K562 (cell line): ENCODE measurements around the gene HTRA3. TPM values are rescaled to one million over a fixed set of nuclear protein-coding genes. Genes with fewer than 3 reads are reported as not detected.

Experiments used
- ATAC-seq: fragments of 200-7000 bp; cut with Tn5 transposase; 3 replicates; pipeline ENCODE4 v1.9.1; 2020; ENCODE audit warnings: moderate library complexity
- BruUV-seq: library from RNA; stranded (reverse); fragments of 400-500 nt; replicated peaks from 2 replicates; lab custom pipeline; 2021; lab: Mats Ljungman, UMichigan
- CTCF ChIA-PET: fragments of 300-600 bp; formaldehyde crosslinking; extraction: SDS; loops from one replicate; lab custom pipeline; 2021; ENCODE audit warnings: low intra/inter-chr PET ratio; lab: Yijun Ruan, JAX
- POLR2A ChIA-PET: fragments of 300-600, 350-650 bp; sonication (Branson Sonifier 250); formaldehyde crosslinking; extraction: SDS; loops from one replicate; lab custom pipeline; 2021; ENCODE audit warnings: antibody characterized with exemption, inconsistent platforms; lab: Yijun Ruan, JAX
- DNase-seq, 4 experiments: peaks; one replicate each; pipeline versions ENCODE4 v3.0.0 to v3.0.0-alpha.2; 2011 to 2018; ENCODE audit warnings: low spot score in 3 of 4, mixed read lengths in 3 of 4; ENCODE audit errors: extremely low read depth in 1 of 4
- FAIRE-seq: peaks from 2 replicates; lab custom pipeline; 2011; peaks lifted over from hg19 to GRCh38; lab: Jason Lieb, UNC
- H2AFZ ChIP-seq: 2 replicates; pipeline ENCODE4 v1.6.0; 2011; ENCODE audit warnings: low read depth, low read length, control low read depth, inconsistent platforms
- H3K27ac ChIP-seq: fragments of 200-600 bp; 3 replicates; pipeline ENCODE4 v1.8.0; 2011; ENCODE audit warnings: low read depth, mild to moderate bottlenecking, control low read depth, inconsistent platforms, low read length, moderate library complexity, mixed read lengths; ENCODE audit errors: extremely low read depth
- H3K27me3 ChIP-seq, 2 experiments: fragments of 300-600 bp in 1 of 2; 2 replicates in 1 of 2; 3 replicates in 1 of 2; pipeline versions ENCODE4 v1.6.0 to v1.8.0; 2011; ENCODE audit warnings: inconsistent platforms in 2 of 2, low read length in 2 of 2, mild to moderate bottlenecking in 1 of 2, mixed read lengths in 1 of 2, moderate library complexity in 1 of 2; ENCODE audit not compliant: control insufficient read depth in 2 of 2, insufficient read depth in 2 of 2
- H3K36me3 ChIP-seq: fragments of 300-600 bp; 3 replicates; pipeline ENCODE4 v1.8.0; 2011; ENCODE audit warnings: mild to moderate bottlenecking, low read length, inconsistent platforms; ENCODE audit not compliant: control insufficient read depth, insufficient read depth
- H3K4me1 ChIP-seq, 2 experiments: fragments of 200-600 bp in 1 of 2; replicated peaks in 1 of 2; 2 replicates in 1 of 2; 3 replicates in 1 of 2; pipeline versions ENCODE4 v1.5.1 to v1.8.0; 2011; ENCODE audit warnings: inconsistent platforms in 2 of 2, low read length in 2 of 2, mild to moderate bottlenecking in 1 of 2, mixed read lengths in 1 of 2, moderate library complexity in 1 of 2; ENCODE audit not compliant: control insufficient read depth in 2 of 2, insufficient read depth in 2 of 2
- H3K4me2 ChIP-seq: 2 replicates; pipeline ENCODE4 v1.6.1; 2011; ENCODE audit warnings: low read length, control low read depth, inconsistent platforms, mixed read lengths; ENCODE audit not compliant: insufficient read depth
- H3K4me3 ChIP-seq: fragments of 200-600 bp; sonication (generic), shearing (Covaris generic); 2 replicates; pipeline ENCODE4 v1.5.1; 2016; ENCODE audit warnings: control low read depth, inconsistent platforms
- H3K79me2 ChIP-seq: fragments of 200-600 bp; 3 replicates; pipeline ENCODE4 v1.8.0; 2011; ENCODE audit warnings: low read length, inconsistent platforms; ENCODE audit not compliant: control insufficient read depth, insufficient read depth
- H3K9ac ChIP-seq, 2 experiments: 2 replicates each; pipeline versions ENCODE4 v1.6.0 to v1.6.1; 2011; ENCODE audit warnings: low read depth in 2 of 2, low read length in 2 of 2, control low read depth in 1 of 2, inconsistent platforms in 1 of 2, mild to moderate bottlenecking in 1 of 2, mixed read lengths in 1 of 2; ENCODE audit not compliant: insufficient read depth in 1 of 2
- H3K9me1 ChIP-seq: one replicate; pipeline ENCODE4 v1.6.0; 2011; ENCODE audit warnings: inconsistent platforms, mild to moderate bottlenecking, low read length, moderate library complexity; ENCODE audit not compliant: control insufficient read depth, insufficient read depth
- H3K9me3 ChIP-seq: replicated peaks from 2 replicates; pipeline ENCODE4 v1.5.1; 2011; ENCODE audit warnings: low read depth, low read length, inconsistent platforms; ENCODE audit not compliant: control insufficient read depth, insufficient read depth
- H4K20me1 ChIP-seq: replicated peaks from 2 replicates; pipeline ENCODE4 v1.6.1; 2011; ENCODE audit warnings: low read length, inconsistent platforms, mixed read lengths; ENCODE audit not compliant: control insufficient read depth, insufficient read depth
- ZNF766 ChIP-seq: fragments of 200-800 bp; sonication (Bioruptor generic); conservative IDR thresholded peaks from 2 replicates; pipeline ENCODE4 v1.6.1; 2016; ENCODE audit warnings: missing genetic modification characterization, missing compliant biosample characterization
- WGBS: fragments of 100-300 bp; shearing (Covaris generic); methylation state at CpG from one replicate; pipeline ENCODE4 v1.1.6; 2016; ENCODE audit warnings: low coverage, mixed read lengths; ENCODE audit not compliant: insufficient coverage; ENCODE audit errors: missing lambda C conversion rate; 5-methylcytosine and 5-hydroxymethylcytosine counted together
- in situ Hi-C: fragments of 300-500 bp; cut with MboI; formaldehyde crosslinking; loops from 4 replicates; pipeline ENCODE4 v1.15.0; 2018; ENCODE audit warnings: inconsistent platforms, mixed read lengths
- intact Hi-C: fragments of 100-400 bp; cut with micrococcal nuclease; formaldehyde crosslinking; loops from 2 replicates; pipeline ENCODE4 v1.14.2; 2022
- polyA plus RNA-seq, 8 experiments: library from polyadenylated mRNA; depleted of rRNA in 4 of 8; stranded (reverse) in 5 of 8; unstranded in 3 of 8; fragments of >200 nt; fragmentation: Nextera tagmentation in 2 of 8; fragmentation: Illumina TruSeq in 1 of 8; extraction: Ambion mirVana in 2 of 8; extraction: Trizol in 1 of 8; gene quantifications; 2 replicates each; pipeline versions ENCODE4 v1.2.1 to v1.2.3, GENCODE V29; 2011 to 2014; ENCODE audit warnings: inconsistent platforms in 1 of 8, missing spikeins in 1 of 8
- total RNA-seq, 7 experiments: library from RNA; depleted of rRNA in 6 of 7; stranded (reverse); fragments of >200 nt in 6 of 7; fragmentation: Illumina TruSeq in 2 of 7; extraction: Trizol in 2 of 7; gene quantifications; 2 replicates each; pipeline versions ENCODE4 v1.2.1 to v1.2.3, GENCODE V29; 2011 to 2021; ENCODE audit warnings: low replicate concordance in 1 of 7
- TF ChIP-seq, protein P1 (sequence below): fragments of 250-450 bp; sonication (Bioruptor Pico); IDR thresholded peaks from 2 replicates; pipeline ENCODE4 v1.8.0; 2021; ENCODE audit warnings: mild to moderate bottlenecking, moderate library complexity

Gene HTRA3
- total and polyA plus RNA-seq, 9 of the 15 experiments (the other 6 are each of a cell fraction or from before 2014, with no cell fraction given): 0.04 TPM; not detected in 8

DNA sequence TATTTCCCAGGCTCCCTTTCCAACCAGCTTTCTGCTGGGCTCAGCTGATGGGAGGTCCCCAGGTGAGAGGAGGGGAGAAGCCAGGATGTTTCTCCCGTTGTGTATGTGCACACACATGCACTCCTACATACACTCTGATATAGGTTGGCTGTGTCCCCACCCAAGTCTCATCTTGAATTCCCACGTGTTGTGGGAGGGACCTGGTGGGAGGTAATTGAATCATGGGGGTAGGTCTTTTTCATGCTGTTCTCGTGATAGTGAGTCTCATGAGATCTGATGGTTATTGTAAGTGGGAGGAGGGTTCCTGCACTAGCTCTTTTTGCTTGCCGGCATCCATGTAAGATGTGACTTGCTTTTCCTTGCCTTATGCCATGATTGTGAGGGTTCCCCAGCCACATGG, 11.7 kb upstream of the HTRA3 start:
- intact Hi-C loops (no loop called here), in situ Hi-C loops (no loop called here)
- FAIRE-seq (no peak), ATAC-seq (no peak), DNase-seq (no peak)
- no peak overlapping the region for H3K4me2 ChIP-seq
- WGBS: 16% methylated on average over 4 of the region's 4 CpGs
- H3K27me3 ChIP-seq: peaks cover 2 to 18% of the 10 kb centered on the region in 2 experiments; a peak in 3 of 5 replicates
- peaks cover 5 to 23% of the 10 kb centered on the region in 2 experiments; a peak in 4 of 5 replicates for H3K4me1 ChIP-seq
- no peak overlapping the region for H3K9ac ChIP-seq
- no TSS peak for BruUV-seq
- H3K4me3 ChIP-seq: no peak overlapping the region
- CTCF ChIA-PET: no interaction called here
- no peaks in the 10 kb centered on the region for H3K9me1 ChIP-seq
- H2AFZ ChIP-seq: no peak overlapping the region
- H3K36me3 ChIP-seq: no peaks in the 10 kb centered on the region
- H3K27ac ChIP-seq: no peak overlapping the region
- TF ChIP-seq, protein P1, sequence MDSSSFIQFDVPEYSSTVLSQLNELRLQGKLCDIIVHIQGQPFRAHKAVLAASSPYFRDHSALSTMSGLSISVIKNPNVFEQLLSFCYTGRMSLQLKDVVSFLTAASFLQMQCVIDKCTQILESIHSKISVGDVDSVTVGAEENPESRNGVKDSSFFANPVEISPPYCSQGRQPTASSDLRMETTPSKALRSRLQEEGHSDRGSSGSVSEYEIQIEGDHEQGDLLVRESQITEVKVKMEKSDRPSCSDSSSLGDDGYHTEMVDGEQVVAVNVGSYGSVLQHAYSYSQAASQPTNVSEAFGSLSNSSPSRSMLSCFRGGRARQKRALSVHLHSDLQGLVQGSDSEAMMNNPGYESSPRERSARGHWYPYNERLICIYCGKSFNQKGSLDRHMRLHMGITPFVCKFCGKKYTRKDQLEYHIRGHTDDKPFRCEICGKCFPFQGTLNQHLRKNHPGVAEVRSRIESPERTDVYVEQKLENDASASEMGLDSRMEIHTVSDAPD (CRISPR knock-in tag): no peak
- TF ChIP-seq ZNF766 (CRISPR knock-in tag): peak; percentile 89; the same call in 1 of the 2 replicates
- POLR2A ChIA-PET: interaction anchor here (0.8 to 1.3 kb wide), 2 partner anchors 11 to 26 kb away, joined by 3 to 5 read pairs; no protein-coding TSS in a partner anchor
- H3K79me2 ChIP-seq: no peaks in the 10 kb centered on the region
- H3K9me3 ChIP-seq: no peaks in the 10 kb centered on the region
- H4K20me1 ChIP-seq: no peaks in the 10 kb centered on the region
